ENCODE results near the gene FSD1. TPM values are rescaled to one million over a fixed set of nuclear protein-coding genes. Genes with fewer than 3 reads are reported as not detected.

Gene FSD1
- total RNA-seq, 1 donor from 2014 or later, result 25.1 TPM

DNA sequence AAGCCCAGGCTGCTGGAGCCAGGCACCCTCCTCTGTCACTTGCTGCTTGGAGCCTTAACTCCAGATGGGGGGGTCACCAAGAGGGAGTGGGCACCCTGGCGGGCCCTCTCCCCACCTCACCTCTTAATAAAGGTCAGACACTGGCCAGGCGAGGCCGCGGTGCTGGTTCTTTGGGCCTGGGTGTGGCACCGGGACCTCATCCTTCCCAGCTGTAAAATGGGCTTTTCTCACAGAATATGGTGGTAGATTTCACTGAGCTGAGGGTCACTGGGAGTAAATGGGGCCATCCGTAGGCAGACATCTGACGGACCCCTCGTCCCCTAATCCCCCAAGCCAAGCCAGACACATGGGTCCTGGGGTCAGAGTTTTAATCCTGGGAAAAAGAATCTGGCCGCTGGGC lies 19.3 kb downstream of the FSD1 start:
- TF ChIP-seq, protein P1, sequence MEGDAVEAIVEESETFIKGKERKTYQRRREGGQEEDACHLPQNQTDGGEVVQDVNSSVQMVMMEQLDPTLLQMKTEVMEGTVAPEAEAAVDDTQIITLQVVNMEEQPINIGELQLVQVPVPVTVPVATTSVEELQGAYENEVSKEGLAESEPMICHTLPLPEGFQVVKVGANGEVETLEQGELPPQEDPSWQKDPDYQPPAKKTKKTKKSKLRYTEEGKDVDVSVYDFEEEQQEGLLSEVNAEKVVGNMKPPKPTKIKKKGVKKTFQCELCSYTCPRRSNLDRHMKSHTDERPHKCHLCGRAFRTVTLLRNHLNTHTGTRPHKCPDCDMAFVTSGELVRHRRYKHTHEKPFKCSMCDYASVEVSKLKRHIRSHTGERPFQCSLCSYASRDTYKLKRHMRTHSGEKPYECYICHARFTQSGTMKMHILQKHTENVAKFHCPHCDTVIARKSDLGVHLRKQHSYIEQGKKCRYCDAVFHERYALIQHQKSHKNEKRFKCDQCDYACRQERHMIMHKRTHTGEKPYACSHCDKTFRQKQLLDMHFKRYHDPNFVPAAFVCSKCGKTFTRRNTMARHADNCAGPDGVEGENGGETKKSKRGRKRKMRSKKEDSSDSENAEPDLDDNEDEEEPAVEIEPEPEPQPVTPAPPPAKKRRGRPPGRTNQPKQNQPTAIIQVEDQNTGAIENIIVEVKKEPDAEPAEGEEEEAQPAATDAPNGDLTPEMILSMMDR (IDR thresholded peaks at IDR 0.05; ENCODE audit: unreplicated experiment), result no peak
- Mint-ChIP-seq H3K27ac (no peak overlapping the region), H3K27me3 (peaks cover 9% of the 10 kb centered on the region), H3K4me1 (ENCODE audit: low read depth) (peaks cover 2% of the 10 kb centered on the region), H3K36me3 (ENCODE audit: insufficient read depth) (peaks cover 23% of the 10 kb centered on the region), H3K4me3 (ENCODE audit: low read depth) (no peak overlapping the region), H3K9me3 (ENCODE audit: low read depth) (peaks cover 16% of the 10 kb centered on the region)
- DNase-seq (ENCODE audit: low spot score, unreplicated experiment), result no peak

DNA sequence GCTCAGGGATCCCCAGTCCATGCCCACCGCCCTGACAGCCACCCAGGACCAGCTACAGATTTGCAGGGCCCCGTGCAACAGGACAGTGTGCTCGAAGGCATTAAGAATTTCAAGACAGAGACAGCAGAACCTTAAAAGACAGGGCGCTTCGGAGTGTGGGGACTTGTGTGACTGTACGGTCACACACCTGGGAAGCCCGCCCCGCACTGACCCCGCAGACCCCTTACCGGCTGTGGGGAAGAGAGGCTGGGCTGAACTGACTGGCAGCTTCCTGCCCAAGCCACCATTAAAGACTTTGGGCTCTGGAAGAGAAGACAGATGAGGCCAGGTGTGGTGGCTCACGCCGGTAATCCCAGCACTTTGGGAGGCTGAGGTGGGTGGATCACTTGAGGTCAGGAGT lies 19.8 kb downstream of the FSD1 start:
- peaks cover 2% of the 10 kb centered on the region for H3K4me1 Mint-ChIP-seq (ENCODE audit: low read depth)
- H3K27ac Mint-ChIP-seq, result no peak overlapping the region
- DNase-seq (ENCODE audit: low spot score, unreplicated experiment), result no peak
- TF ChIP-seq, protein P1 (IDR thresholded peaks at IDR 0.05; ENCODE audit: unreplicated experiment), result no peak
- H3K27me3 Mint-ChIP-seq, result peaks cover 9% of the 10 kb centered on the region
- no peak overlapping the region for H3K4me3 Mint-ChIP-seq (ENCODE audit: low read depth)
- H3K36me3 Mint-ChIP-seq (ENCODE audit: insufficient read depth), result peaks cover 19% of the 10 kb centered on the region
- H3K9me3 Mint-ChIP-seq (ENCODE audit: low read depth), result peaks cover 12% of the 10 kb centered on the region

- no peak overlapping the region for H3K27ac Mint-ChIP-seq
Measured at GRCh38 chr19:4326215-4326836, 21.9 kb downstream of the FSD1 start.

GRCh38 chr19:4326837-4327251 lies 22.4 kb downstream of the FSD1 start:
- TF ChIP-seq, protein P1 (IDR thresholded peaks at IDR 0.05; ENCODE audit: unreplicated experiment), result no peak
- Mint-ChIP-seq H3K27ac (no peak overlapping the region), H3K9me3 (ENCODE audit: low read depth) (no peaks in the 10 kb centered on the region), H3K4me1 (ENCODE audit: low read depth) (peaks cover 2% of the 10 kb centered on the region), H3K27me3 (peaks cover 9% of the 10 kb centered on the region), H3K36me3 (ENCODE audit: insufficient read depth) (peaks cover 7% of the 10 kb centered on the region), H3K4me3 (ENCODE audit: low read depth) (no peak overlapping the region)
- DNase-seq (ENCODE audit: low spot score, unreplicated experiment), result no peak

More at GRCh38 chr19:4326215-4326836, 21.9 kb downstream of the FSD1 start:
- peaks cover 7% of the 10 kb centered on the region for H3K36me3 Mint-ChIP-seq (ENCODE audit: insufficient read depth)
- H3K4me1 Mint-ChIP-seq (ENCODE audit: low read depth), result peaks cover 2% of the 10 kb centered on the region
- no peak overlapping the region for H3K4me3 Mint-ChIP-seq (ENCODE audit: low read depth)
- DNase-seq (ENCODE audit: low spot score, unreplicated experiment), result no peak
- TF ChIP-seq, protein P1 (IDR thresholded peaks at IDR 0.05; ENCODE audit: unreplicated experiment), result no peak
- H3K27me3 Mint-ChIP-seq, result peaks cover 9% of the 10 kb centered on the region
- no peaks in the 10 kb centered on the region for H3K9me3 Mint-ChIP-seq (ENCODE audit: low read depth)

GRCh38 chr19:4327252-4327876 lies 23.0 kb downstream of the FSD1 start:
- H3K27ac Mint-ChIP-seq, result peak overlapping the region; percentile 81
- peak; percentile 56 for DNase-seq (ENCODE audit: low spot score, unreplicated experiment)
- TF ChIP-seq, protein P1 (IDR thresholded peaks at IDR 0.05; ENCODE audit: unreplicated experiment), result no peak
- H3K36me3 Mint-ChIP-seq (ENCODE audit: insufficient read depth), result peaks cover 4% of the 10 kb centered on the region
- no peaks in the 10 kb centered on the region for H3K9me3 Mint-ChIP-seq (ENCODE audit: low read depth)
- peaks cover 9% of the 10 kb centered on the region for H3K27me3 Mint-ChIP-seq
- H3K4me1 Mint-ChIP-seq (ENCODE audit: low read depth), result peaks cover 2% of the 10 kb centered on the region
- H3K4me3 Mint-ChIP-seq (ENCODE audit: low read depth), result peak overlapping the region; percentile 60
